GM21526 (cell line): Measurements from ENCODE around the gene ORMDL3.

Experiments
- ATAC-seq: cut with Tn5 transposase; IDR thresholded peaks from one replicate; pipeline ENCODE4 v1.9.1; 2021; ENCODE audit warnings: moderate library complexity; ENCODE audit not compliant: unreplicated experiment, low FRiP score

ORMDL3 gene, protein sequence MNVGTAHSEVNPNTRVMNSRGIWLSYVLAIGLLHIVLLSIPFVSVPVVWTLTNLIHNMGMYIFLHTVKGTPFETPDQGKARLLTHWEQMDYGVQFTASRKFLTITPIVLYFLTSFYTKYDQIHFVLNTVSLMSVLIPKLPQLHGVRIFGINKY

DNA sequence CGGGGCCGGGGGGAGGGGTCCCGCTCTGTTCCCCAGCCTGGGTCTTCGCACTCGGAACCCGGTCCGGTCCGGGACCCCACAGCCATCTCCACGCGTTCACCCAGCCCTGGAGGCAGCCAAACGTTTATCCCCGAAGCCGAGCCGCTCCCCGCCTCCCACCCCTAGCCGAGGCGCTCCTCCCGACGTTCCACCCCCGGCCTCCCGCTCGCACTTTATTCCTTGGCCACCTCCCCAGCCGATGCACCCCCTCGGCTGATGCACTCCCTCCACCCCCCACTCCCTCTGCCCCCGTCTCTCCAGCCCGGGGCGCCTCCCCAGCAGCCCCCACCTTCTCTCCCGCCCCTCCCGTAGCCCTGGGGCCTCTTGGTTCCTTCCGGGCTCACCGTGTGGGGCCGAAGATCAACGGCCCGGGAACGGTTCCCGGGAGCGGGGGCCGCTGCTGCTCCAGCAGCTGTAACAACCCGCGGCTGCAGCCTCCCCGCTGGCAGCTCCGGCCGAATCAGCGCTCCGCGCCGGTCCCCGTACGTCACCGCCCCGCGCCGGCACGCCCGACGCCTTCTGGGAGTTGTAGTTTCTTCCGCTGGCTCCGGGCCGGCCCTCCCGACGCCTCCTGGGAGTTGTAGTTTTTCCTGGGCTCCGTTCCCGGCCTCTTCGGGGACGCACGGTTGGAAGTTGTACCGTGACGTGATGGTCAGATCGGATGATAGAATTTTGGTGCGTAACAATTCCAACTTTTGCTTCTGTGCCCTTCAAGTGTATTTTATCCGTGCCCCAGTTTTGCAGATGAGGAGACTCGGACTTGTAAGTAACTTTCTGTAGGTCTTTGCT lies at the start of gene ORMDL3, which contains the start of gene LRRC3C:
TSS of gene ORMDL3 (minus strand) at position 501 of the 828 bp plus-strand sequence. CDS start 3,398 bp downstream, outside the sequence.
TSS of gene LRRC3C (plus strand) at position 632 of the 828 bp plus-strand sequence. CDS start 13,792 bp downstream, outside the sequence.
- ATAC-seq: peak; percentile 72

DNA sequence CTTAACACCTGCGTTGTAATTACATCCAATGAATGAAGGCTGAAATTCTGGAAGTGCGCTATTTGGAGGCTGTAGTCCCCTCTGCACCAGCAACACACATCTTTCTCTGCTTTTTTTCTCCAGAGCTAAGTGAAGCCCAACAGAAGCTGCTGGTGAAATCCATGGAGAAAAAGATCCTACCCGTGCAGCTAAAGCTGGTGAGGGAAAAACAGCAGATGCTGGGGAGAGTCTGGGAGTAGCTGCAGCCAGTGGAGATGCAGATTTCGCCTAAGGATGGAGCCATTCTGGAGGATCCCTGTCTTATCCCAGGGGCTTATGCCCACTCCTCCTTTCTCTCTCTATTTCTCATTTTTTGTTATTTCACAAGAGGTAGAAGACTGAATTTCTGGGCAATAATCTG lies 48.4 kb upstream of the ORMDL3 start:
- no peak for ATAC-seq

DNA sequence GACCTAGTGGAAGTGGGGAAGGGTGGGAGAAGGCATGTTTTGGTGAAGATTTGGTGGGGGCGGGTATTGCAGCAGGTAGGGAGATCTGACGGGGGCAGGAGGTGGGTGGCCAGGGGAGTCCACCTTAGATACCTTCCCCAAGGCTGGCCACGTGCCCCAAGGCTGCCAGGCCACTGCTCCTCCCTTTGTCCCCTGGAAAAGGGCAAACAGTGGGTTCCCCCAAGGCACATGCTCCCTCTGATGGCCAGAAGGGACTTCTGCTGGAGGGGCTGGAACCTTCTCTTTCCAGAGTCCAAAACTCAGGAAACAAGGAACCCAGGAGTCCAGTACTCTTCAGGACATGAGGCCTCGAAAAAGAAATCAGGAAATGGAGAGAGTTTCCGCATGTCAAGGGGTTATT lies 47.0 kb upstream of the ORMDL3 start:
- no peak for ATAC-seq

DNA sequence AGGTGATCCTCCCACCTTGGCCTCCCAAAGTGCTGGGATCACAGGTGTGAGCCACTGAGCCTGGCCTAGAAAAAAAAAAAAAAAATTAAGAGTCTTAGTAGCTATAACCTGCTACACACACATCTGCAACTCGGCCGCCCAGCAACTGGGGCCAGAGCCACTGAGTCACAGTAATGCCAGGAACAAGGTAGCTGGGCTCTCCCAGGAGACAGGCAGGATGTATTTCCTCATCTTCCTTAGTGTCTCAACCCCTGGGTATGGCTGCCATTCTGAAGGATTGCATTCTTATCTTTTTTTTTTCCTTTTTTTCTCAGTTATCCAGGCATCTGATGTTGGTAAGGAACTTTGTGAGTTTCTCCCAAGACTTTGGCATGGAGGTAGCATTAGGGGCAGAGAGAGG lies 46.1 kb upstream of the ORMDL3 start:
- no peak for ATAC-seq

DNA sequence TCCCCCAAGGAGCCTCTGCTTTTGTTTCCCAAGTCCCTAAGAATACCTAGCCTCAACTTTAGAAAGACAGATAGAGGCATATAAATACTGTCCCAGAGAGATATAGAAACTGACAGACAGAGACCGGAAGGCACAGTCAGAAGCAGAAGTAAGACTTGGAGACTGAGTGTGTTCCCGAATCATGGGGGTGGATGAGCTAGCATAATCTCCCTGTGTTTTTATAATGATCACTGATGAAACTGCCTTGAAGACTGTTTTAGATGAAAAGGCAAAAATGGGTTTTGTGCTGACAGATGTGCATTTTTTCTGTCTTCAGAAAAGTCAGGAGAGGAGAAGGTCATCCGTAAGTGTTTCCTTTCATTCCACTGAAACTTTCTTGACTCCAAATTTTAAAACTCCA lies 44.9 kb upstream of the ORMDL3 start:
- no peak for ATAC-seq

DNA sequence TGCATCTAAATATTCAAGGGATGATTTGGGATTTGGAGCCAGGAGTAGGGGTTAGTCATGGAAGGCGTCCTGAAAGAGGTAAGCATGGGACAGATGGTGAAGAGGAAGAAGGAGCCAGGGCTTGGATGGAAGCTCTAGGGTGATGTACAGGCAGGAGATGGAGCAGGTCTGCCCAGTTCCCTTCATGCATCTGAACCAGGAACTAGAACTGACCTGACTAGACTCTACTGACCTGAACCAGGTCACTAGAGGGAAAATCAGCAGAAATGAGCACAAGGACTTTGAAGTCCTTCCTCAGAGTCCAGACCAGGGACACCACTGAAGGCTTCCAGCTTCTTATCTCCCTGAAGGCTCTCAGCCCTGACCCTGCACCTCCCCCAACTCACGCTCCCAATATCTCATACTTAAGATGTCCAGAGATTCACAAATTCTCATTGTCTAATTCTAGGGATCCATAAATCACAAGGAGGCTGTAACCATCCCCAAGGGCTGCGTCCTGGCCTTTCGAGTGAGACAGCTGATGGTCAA lies 43.7 kb upstream of the ORMDL3 start:
- no peak for ATAC-seq

DNA sequence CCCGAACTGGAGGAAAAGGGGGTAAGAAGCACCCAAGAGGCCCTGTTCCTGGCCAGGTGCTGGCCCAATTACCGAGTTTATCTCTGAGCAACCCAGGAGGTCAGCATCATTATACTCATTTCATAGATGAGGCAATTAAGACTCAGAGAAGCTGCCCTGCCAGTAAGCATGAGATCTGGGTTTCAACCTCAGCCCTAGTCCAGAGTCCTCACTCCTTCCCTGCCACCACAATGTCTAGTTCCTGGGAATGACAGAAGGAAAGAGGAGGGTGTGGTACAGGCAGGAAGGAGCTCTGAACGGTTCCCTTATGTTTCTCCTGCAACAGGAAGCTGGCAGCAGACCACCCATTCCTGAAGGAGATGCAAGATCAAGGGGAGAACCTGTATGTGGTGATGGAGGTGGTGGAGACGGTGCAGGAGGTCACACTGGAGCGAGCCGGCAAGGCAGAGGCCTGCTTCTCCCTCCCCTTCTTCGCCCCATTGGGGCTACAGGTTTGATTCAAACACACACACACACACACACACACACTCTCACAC lies 42.8 kb upstream of the ORMDL3 start:
- ATAC-seq: no peak

DNA sequence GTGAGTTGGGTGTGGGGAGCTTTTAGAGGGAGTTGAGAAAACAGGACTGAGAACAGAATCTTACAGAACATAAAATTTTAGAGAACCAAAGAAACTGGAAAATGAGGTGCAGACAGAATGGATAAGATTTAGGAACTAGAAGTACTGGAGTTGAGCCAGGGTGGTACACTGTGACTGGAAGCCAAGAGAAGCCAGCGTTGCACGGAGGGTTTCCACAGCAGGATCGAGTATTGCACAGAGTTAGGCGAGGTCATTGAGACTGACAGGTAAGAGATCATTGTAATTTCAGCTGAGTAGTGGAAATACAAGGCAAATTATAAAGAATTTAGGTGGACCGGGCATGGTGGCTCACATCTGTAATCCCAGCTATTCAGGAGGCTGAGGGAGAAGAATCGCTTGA lies 42.0 kb upstream of the ORMDL3 start:
- no peak for ATAC-seq

DNA sequence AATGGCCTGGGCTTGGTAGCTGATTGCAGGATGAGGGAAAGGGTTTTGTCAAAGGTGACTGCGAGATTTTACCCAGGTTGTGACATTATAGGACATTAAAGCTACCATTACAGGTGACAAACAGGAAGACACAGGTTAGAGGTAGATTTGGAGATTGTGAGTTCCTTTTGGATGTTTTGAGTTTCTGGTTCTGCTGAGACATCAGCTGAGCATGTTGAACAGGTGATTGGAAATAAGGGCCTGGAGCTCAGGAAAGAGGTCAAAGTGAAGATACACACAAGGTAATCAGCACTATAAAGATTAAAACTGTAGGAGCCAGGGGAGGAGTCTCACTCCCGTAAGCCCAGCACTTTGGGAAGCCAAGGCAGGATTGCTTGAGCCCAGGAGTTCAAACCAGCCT lies 41.4 kb upstream of the ORMDL3 start:
- no peak for ATAC-seq

DNA sequence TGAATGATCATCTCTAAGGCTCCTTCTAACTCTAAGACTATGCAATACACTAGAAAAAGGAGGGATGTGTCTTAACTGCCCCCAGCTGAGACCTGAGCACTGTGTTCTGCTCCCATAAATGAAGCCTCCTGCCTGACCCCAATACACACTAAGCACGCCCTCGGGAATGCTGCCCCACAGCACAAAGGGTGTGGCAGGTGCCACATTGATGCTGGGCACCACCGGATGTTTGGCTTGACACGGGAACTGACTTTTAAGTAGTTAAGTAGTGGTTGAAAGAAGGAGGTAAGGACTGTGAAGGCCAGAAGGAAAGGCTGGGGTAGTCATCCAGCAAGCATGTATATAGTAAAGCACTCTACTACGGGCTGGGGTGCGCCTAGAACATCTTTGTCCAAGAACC lies 39.4 kb upstream of the ORMDL3 start:
- ATAC-seq: no peak

DNA sequence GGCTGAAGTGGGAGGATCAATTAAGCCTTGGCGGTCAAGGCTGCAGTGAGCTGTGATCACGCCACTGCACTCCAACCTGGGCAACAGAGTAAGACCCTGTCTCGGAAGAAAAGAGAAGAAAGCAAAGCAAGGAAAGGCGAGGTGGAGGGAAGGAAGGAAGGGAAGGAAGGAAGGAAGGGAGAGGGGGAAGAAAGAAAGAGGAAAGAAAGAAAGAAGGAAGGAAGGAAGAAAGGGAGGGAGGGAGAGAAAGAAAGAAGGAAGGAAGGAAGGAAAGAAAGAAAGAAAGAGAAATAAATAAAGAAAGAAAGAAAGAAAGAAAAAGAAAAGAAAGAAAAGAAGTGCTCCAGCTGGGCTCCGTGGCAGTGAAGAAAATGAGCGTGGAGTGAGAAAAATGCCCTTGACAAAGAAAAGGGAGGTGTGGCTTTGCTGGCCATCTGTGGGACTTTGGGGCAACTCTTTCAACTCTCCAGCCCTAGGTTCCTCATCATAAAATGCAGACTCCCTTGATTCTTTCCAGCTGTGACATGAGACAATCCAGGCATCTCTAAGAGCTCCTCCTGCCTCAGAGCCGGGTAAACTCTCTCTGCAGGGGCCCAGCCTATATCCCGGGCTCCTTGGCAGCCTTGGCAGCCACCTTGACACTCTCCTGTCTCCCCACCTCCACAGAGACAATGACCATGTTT lies 37.8 kb upstream of the ORMDL3 start:
- no peak for ATAC-seq

DNA sequence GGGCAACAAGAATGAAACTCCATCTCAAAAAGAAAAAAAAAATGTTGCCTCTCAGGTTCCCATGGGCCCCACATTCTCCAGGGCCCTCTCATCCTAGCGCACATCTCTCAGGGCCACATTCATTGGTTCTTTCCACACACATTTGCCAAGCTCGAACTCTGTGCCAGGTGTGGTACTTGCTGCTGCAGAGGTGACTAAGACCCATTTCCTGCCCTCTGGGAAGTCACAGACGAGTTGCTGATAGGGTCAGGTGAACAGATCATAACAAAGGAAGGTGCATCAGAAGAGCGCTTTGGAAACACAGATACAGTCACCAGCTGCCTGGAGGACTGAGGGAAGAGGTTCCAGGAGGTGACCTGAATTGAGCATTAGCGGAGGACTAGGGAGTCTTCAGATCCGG lies 36.4 kb upstream of the ORMDL3 start:
- ATAC-seq: no peak

DNA sequence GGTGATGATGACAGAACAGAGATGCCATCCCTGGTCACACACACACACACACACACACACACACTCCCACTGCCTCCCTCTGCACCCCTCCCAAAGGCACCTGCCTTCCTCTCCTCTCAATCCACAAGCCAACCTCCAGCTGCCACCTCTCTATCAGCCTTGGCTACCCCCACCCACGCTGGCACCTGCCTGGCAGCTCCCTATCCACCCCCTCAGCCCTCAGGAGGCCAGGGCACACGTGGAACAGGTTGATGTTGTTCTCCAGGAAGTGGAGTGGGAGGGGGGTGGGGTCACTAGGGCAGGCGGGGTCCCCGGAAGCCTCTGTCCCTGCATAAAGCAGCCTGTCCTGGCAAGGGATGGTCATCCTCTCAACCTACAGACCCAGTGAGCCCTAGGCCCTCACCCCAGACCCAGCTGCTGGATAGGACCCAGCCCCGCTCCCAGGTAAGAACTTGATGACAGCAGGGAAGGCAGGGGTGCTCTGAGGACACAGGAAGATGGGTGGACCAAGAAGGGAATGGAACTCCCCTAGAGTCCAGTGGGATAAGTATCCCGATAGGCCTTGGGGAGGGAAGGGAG lies 35.3 kb upstream of the ORMDL3 start, which contains the start of gene GSDMA:
TSS of gene GSDMA (plus strand) at position 363 of the 579 bp plus-strand sequence. CDS start 2,684 bp downstream, outside the sequence.
- no peak for ATAC-seq

DNA sequence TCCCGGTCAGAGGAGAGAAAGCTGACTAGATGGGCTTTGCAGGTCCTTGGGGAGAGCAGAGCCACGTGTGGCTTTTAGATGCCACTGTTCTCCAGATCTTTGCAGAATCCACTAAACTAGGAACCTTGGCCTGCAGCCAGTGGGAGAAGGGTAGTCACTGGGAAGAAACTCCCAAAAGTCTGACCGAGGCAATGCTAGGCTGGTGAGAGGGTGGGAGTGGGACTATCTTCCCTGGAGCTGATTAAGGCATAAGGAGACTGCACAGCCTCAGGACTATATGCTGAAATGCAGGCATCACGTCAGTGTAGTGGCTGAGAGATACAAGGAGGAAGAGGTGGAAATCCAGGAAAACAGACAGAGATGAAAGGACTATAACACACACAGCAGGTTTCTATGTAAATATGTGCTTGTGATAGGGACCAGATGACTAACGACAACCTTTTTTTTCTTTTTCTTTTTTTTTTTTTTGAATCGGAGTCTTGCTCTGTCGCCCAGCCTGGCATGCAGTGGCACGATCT lies 33.2 kb upstream of the ORMDL3 start:
- no peak for ATAC-seq

DNA sequence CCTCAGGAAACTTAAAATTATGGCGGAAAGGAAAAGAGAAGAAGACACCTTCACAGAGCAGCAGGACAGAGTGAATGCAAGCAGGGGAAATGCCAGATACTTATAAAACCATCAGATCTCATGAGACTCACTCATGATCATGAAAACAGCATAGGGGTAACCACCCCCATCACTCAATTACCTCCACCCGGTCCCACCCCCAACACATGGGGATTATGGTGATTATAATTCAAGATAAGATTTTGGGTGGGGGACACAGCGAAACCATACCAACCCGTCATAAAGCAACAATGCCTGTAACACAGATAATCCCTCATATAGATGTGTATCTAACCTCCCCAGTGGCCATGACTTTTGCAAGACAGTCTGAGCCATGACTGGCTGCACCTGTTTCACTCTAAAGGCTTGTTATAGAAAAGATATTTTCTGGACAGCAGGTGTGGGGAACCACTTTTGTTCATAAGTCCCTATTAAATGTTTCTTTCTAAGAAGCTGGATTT lies 28.4 kb upstream of the ORMDL3 start:
- no peak for ATAC-seq

DNA sequence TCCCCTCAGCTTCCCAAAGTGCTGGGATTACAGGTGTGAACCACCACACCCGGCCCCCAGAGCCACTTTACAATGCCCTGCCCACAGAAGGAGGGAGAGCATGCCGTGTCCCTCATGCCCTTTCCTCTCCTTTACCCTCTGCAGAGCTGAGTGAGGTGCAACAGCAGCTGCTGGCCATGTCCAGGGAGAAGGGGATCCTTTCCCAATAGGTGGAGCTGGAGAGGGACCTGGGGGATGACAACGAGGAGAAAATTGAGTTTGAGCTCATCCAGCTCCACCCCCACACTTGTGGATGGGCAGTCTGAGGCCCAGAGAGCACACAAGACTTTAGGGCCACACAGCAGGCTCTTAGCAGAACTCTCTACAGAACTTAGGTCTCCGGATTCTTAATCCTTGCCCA lies 27.5 kb upstream of the ORMDL3 start:
- ATAC-seq: no peak

DNA sequence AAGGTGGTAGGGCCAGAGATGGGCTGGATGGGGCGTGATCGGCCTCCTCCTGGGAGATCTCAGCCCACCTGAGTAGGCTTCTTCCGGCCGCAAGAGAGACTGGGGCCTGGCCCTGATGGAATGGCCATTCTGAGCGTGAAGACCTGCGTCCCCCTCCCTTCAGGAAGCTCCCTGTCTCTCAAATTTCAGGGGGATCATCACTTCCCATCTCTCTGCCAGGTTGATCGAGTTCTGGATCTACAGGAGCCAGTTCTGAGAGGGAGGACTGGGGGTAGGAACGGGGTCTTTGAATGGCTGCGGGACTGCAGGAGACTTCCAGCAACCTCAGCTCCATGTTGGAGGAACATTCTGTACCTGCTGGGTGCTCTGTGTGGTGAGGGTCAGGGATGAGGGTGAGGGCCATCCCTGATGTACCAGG lies 26.1 kb upstream of the ORMDL3 start:
- ATAC-seq: no peak

DNA sequence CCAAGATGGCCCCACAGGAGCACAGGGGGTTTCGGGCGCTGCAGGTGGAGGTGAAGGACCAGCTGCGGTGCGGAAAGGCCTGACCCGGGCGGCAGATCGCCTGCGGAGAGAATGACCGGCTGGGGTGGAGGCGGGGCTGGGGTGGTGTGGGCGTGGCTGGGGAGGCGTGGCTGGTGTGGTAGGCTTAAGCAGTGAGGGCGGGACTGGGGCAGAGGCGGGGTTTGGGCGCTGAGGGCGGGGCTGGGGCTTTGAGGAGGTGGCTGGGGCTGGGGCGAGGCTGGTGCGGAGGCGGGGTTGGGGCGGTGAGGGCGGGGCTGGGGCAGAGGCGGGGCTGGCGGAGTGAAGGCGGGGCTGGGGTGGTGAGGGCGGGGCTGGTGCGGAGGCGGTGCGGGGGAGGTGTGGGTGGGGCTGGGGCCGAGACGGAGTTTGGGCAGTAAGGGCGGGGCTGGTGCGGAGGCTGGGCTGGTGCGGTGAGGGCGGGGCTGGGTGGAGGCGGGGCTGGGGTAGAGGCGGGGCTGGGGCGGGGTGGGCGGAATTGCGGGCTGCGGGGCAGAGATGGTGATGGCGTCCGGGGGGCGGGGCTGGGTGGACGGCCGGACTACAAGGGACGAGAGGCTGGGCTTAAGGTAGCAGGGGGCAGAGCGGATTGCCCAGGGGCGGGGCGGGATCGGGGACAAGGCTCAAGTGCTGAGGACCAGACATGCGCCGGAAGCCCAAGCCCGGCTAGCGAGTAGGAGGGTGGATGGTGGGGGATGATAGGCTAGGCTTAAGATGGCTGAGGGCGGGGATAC lies 25.5 kb upstream of the ORMDL3 start:
- ATAC-seq: peak; percentile 52

DNA sequence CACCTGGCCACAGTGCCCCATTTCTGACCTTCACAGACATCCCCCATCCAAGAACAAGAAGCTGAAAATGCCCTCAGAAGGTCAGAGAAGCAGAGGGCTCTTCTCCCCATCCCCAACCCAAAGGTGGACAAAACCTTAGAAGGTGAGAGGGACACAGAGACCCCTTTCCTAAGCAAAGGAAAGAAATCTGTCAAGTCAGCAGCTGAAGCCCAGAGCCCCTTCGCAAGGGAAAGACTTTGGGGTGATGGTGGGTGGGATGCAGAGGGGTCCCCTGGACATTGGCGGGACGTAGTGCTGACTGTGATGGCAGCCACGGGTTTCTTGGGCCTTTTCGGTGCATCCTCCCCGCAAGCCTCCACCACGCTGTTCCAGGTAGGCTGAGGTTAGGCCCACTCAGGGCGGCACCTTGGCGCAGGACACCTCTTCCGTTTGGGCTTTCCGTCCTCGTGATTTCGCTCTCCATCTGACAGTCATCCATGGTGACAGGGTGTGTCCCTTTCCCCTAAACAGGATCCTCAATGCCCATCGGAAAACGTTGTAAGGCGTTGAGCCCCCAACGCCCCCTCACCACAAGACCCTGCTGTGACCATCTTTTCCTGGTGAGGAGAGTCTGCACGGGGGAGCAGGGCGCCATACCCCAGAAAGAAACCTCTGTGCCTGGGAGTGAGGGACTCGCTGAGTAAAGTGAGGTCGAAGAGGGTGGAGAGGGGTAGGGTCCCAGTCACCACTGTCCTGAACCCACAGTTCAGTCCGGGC lies 24.7 kb upstream of the ORMDL3 start:
- ATAC-seq: no peak
